Cardiac muscle cell (in vitro differentiated cells and primary cell): Measurements from ENCODE around the gene NSMCE1. TPM values are rescaled to one million over a fixed set of nuclear protein-coding genes. Genes with fewer than 3 reads are reported as not detected.

ENCODE experiments used
- DNase-seq, 2 donors: peaks; one replicate each; pipeline versions ENCODE4 v3.0.0 to v3.0.0-alpha.2; 2010 to 2017; ENCODE audit warnings: low read depth in 1 of 2, low spot score in 1 of 2
- H3K27ac ChIP-seq: fragments of 200-600 bp; sonication (generic); 2 replicates; pipeline ENCODE4 v1.5.1; 2016
- H3K27me3 ChIP-seq: fragments of 200-600 bp; sonication (generic); 2 replicates; pipeline ENCODE4 v1.6.0; 2016; ENCODE audit warnings: control low read depth
- H3K36me3 ChIP-seq: fragments of 200-600 bp; sonication (generic); 2 replicates; pipeline ENCODE4 v1.5.1; 2016; ENCODE audit warnings: control low read depth
- H3K4me1 ChIP-seq: fragments of 200-600 bp; sonication (generic); 2 replicates; pipeline ENCODE4 v1.8.1; 2017; ENCODE audit warnings: low read depth, mild to moderate bottlenecking, mixed run types
- H3K4me3 ChIP-seq: fragments of 200-600 bp; sonication (generic); 2 replicates; pipeline ENCODE4 v1.5.1; 2016; ENCODE audit warnings: mild to moderate bottlenecking
- H3K9me3 ChIP-seq: fragments of 200-600 bp; sonication (generic); 2 replicates; pipeline ENCODE4 v1.5.1; 2017; ENCODE audit warnings: low read depth, mild to moderate bottlenecking, control low read depth
- CTCF ChIP-seq: IDR thresholded peaks from 2 replicates; pipeline ENCODE4 v1.5.1; 2012; ENCODE audit warnings: low read depth, mild to moderate bottlenecking, low read length
- polyA plus RNA-seq: library from polyadenylated mRNA; unstranded; fragments of >200 nt; fragmentation: Nextera tagmentation; extraction: Ambion mirVana; gene quantifications from 2 replicates; pipeline ENCODE4 v1.2.1, GENCODE V29; 2016
- total RNA-seq: library from RNA; depleted of rRNA; stranded (reverse); fragments of >200 nt; gene quantifications from 2 replicates; pipeline ENCODE4 v1.2.3, GENCODE V29; 2016

The NSMCE1 gene
- total and polyA plus RNA-seq, 2 experiments from 2014 or later: 23.4 to 28.2 TPM

GRCh38 chr16:27232061-27232900, 36.3 kb downstream of the NSMCE1 start:
- no peak overlapping the region for H3K4me3 ChIP-seq
- peak in 1 of 2 donors; percentile 47 for DNase-seq
- peaks cover 21% of the 10 kb centered on the region for H3K4me1 ChIP-seq
- no peak for TF ChIP-seq CTCF
- H3K27ac ChIP-seq: peak overlapping the region; percentile 71
- no peaks in the 10 kb centered on the region for H3K9me3 ChIP-seq
- H3K27me3 ChIP-seq: no peaks in the 10 kb centered on the region
- no peaks in the 10 kb centered on the region for H3K36me3 ChIP-seq

- H3K27ac ChIP-seq: peak overlapping the region; percentile 71
- peaks cover 21% of the 10 kb centered on the region for H3K4me1 ChIP-seq
- no peaks in the 10 kb centered on the region for H3K36me3 ChIP-seq
- H3K27me3 ChIP-seq: no peaks in the 10 kb centered on the region
- H3K9me3 ChIP-seq: no peaks in the 10 kb centered on the region
- no peak for TF ChIP-seq CTCF
- H3K4me3 ChIP-seq: no peak overlapping the region
- peak in 1 of 2 donors; percentile 34 for DNase-seq
These were observed 36.9 kb downstream of the NSMCE1 start for GRCh38 chr16:27231692-27232060.

GRCh38 chr16:27230562-27231001, 38.0 kb downstream of the NSMCE1 start:
- TF ChIP-seq CTCF: no peak
- H3K27me3 ChIP-seq: no peaks in the 10 kb centered on the region
- H3K4me1 ChIP-seq: peaks cover 21% of the 10 kb centered on the region
- H3K9me3 ChIP-seq: no peaks in the 10 kb centered on the region
- DNase-seq: peak in 1 of 2 donors; percentile 25
- H3K4me3 ChIP-seq: no peak overlapping the region
- no peaks in the 10 kb centered on the region for H3K36me3 ChIP-seq
- H3K27ac ChIP-seq: no peak overlapping the region

GRCh38 chr16:27229891-27230470, 38.6 kb downstream of the NSMCE1 start:
- Histone ChIP-seq H3K4me3 (no peak overlapping the region), H3K9me3 (no peaks in the 10 kb centered on the region), H3K4me1 (peaks cover 21% of the 10 kb centered on the region), H3K27me3 (no peaks in the 10 kb centered on the region), H3K27ac (peak overlapping the region; percentile 54), H3K36me3 (no peaks in the 10 kb centered on the region)
- DNase-seq: no peak
- TF ChIP-seq CTCF: no peak

- DNase-seq: peak in 1 of 2 donors; percentile 59
- no peak for TF ChIP-seq CTCF
- H3K4me1 ChIP-seq: peaks cover 21% of the 10 kb centered on the region
- H3K4me3 ChIP-seq: no peak overlapping the region
- H3K9me3 ChIP-seq: no peaks in the 10 kb centered on the region
- peak overlapping the region; percentile 54 for H3K27ac ChIP-seq
- H3K27me3 ChIP-seq: no peaks in the 10 kb centered on the region
- no peaks in the 10 kb centered on the region for H3K36me3 ChIP-seq
These were observed 39.7 kb downstream of the NSMCE1 start for GRCh38 chr16:27228621-27229501.
